ENCODE results near the gene RET.

DNA sequence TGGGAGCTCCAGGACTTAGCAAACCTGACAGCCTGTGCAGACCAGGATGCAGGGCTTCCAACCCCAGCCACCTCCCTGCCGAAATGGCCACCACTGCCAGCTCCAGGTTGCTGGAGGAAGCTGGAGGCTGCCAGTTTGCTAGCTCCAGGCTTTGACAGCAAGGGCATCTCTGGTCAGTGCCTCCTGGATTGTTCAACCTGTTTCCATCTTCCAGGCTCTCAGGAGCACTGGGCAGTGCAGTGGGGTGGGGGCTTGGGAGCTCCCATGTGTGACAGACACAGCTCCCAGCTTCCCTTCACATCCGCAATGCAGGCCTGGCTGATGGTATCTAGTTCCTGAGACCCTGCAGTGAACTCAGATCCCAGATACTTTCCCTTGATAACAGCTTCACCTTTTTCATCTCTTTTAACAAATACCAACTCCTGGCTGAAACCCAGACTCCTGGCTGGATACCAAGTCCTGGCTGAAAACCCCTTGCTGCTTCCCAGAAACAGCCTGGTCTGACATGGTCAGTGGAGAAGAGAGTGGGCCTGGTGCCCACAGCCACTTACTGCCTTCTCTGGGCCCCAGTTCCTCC is 20.8 kb upstream of the RET start:
- TF ChIP-seq, protein P1, sequence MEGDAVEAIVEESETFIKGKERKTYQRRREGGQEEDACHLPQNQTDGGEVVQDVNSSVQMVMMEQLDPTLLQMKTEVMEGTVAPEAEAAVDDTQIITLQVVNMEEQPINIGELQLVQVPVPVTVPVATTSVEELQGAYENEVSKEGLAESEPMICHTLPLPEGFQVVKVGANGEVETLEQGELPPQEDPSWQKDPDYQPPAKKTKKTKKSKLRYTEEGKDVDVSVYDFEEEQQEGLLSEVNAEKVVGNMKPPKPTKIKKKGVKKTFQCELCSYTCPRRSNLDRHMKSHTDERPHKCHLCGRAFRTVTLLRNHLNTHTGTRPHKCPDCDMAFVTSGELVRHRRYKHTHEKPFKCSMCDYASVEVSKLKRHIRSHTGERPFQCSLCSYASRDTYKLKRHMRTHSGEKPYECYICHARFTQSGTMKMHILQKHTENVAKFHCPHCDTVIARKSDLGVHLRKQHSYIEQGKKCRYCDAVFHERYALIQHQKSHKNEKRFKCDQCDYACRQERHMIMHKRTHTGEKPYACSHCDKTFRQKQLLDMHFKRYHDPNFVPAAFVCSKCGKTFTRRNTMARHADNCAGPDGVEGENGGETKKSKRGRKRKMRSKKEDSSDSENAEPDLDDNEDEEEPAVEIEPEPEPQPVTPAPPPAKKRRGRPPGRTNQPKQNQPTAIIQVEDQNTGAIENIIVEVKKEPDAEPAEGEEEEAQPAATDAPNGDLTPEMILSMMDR (IDR thresholded peaks at IDR 0.05) = no peak
- TF ChIP-seq POLR2A (IDR thresholded peaks at IDR 0.05) = no peak

All from right lobe of liver (tissue), 4 donors.